Lower lobe of right lung (tissue), 2 donors: ENCODE measurements around the gene PLEKHG3. TPM values are rescaled to one million over a fixed set of nuclear protein-coding genes. Genes with fewer than 3 reads are reported as not detected.

Experiments
- ATAC-seq, 2 donors: fragments of 200-7000 bp; cut with Tn5 transposase; one replicate each; pipeline ENCODE4 v1.9.1; 2020 to 2022; ENCODE audit warnings: mild to moderate bottlenecking in 2 of 2, moderate library complexity in 2 of 2
- DNase-seq: peaks from one replicate; pipeline ENCODE4 v3.0.0-alpha.2; 2020
- H3K27ac ChIP-seq: fragments of 200-600 bp; one replicate; pipeline ENCODE4 v1.8.0; 2022
- H3K27me3 ChIP-seq: fragments of 200-600 bp; one replicate; pipeline ENCODE4 v1.8.0; 2022; ENCODE audit warnings: low read depth
- H3K36me3 ChIP-seq: fragments of 200-600 bp; one replicate; pipeline ENCODE4 v1.8.0; 2022; ENCODE audit warnings: mild to moderate bottlenecking
- H3K4me1 ChIP-seq: fragments of 200-600 bp; one replicate; pipeline ENCODE4 v1.8.0; 2022
- H3K4me3 ChIP-seq: fragments of 200-600 bp; one replicate; pipeline ENCODE4 v1.8.0; 2022; ENCODE audit warnings: mild to moderate bottlenecking
- H3K9me3 ChIP-seq: fragments of 200-600 bp; one replicate; pipeline ENCODE4 v1.8.0; 2022
- intact Hi-C: fragments of 100-400 bp; cut with DNase I; formaldehyde crosslinking; loops from one replicate; pipeline ENCODE4 v1.11.0; 2022
- total RNA-seq: library from RNA; stranded (reverse); fragmentation: NEBNext Ultra II Directional; extraction: Animal tissue kit (Norgen Biotek cat#: 25700); gene quantifications from one replicate; pipeline ENCODE4 v1.2.1, GENCODE V29; 2021
- TF ChIP-seq, protein P1 (sequence below): fragments of 200-600 bp; IDR thresholded peaks from one replicate; pipeline ENCODE4 v1.8.0; 2022; ENCODE audit warnings: antibody characterized with exemption, mild to moderate bottlenecking
- donor health status: DM: no; HTN: yes; CAD: no; lungs with severe emphysema.

PLEKHG3 gene
- total RNA-seq, 1 donor from 2014 or later, result 33.1 TPM

DNA sequence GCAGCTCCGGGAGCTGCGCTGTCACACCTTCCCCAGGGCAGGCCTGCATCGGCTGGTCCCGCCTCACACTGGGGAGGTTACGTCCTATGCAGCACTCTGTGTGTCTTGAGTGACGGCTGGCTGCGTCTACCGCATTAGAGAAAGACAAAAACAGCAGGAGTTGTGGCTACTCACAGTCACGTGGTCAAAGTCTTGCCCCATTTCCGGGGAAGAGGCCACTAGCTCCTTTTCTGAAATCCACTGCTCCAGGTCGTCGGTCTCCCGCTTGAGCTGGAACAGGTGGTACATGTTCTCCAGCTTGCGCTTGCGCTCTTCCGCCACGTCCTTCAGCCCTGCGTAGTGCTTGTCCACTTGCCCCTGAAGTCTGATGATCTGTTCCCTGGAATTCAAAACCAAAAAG, 68.8 kb downstream of the PLEKHG3 start:
- Histone ChIP-seq H3K27ac (no peak overlapping the region), H3K4me3 (no peak overlapping the region), H3K9me3 (no peaks in the 10 kb centered on the region), H3K4me1 (no peaks in the 10 kb centered on the region), H3K27me3 (no peaks in the 10 kb centered on the region), H3K36me3 (no peaks in the 10 kb centered on the region)
- TF ChIP-seq, protein P1, sequence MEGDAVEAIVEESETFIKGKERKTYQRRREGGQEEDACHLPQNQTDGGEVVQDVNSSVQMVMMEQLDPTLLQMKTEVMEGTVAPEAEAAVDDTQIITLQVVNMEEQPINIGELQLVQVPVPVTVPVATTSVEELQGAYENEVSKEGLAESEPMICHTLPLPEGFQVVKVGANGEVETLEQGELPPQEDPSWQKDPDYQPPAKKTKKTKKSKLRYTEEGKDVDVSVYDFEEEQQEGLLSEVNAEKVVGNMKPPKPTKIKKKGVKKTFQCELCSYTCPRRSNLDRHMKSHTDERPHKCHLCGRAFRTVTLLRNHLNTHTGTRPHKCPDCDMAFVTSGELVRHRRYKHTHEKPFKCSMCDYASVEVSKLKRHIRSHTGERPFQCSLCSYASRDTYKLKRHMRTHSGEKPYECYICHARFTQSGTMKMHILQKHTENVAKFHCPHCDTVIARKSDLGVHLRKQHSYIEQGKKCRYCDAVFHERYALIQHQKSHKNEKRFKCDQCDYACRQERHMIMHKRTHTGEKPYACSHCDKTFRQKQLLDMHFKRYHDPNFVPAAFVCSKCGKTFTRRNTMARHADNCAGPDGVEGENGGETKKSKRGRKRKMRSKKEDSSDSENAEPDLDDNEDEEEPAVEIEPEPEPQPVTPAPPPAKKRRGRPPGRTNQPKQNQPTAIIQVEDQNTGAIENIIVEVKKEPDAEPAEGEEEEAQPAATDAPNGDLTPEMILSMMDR, result no peak
- DNase-seq (no peak), ATAC-seq (no peak)
- intact Hi-C loops, result no loop called here

DNA sequence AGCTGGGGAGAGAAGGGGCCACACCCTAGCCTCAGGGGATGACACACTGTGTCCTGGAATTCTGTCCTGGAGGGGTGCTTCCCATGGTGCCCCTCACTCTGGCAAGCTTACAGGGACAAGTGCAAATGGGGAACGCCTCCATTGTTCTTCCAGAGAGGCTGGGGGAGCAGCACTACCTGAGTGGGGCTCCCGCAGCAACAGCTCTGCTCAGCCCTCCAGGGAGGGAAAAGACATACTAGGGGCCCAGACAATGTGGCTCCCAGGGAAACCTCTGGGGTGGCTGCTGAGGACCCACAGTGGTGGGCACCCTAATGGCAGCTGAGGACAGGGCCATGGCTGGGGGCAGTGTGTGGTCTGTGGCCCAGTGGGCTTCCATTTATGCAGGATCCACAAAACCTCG, 69.4 kb downstream of the PLEKHG3 start:
- Histone ChIP-seq H3K4me3 (no peak overlapping the region), H3K27ac (no peak overlapping the region), H3K36me3 (no peaks in the 10 kb centered on the region), H3K4me1 (no peaks in the 10 kb centered on the region), H3K27me3 (no peaks in the 10 kb centered on the region), H3K9me3 (no peaks in the 10 kb centered on the region)
- TF ChIP-seq, protein P1, result no peak
- ATAC-seq (no peak), DNase-seq (no peak)
- intact Hi-C loops, result no loop called here

DNA sequence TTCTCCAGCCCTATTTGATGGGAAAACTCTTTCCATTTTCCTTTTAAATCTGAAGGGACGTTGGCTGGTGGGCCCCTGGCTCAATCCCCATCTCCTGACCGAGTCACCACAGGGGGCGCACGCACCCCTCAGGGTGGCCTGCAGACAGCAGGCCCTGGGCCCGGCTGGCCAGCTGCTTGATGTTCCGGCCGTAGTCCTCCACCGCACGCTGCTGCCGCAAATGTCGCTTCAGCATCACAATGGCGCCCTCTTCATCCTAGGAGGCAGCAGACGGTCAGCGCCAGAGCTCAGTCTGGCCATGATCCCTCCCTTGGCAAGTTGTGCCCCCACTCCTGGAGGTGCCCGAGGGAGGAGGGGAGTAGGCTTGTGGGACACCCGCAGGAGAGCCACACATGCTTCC, 70.0 kb downstream of the PLEKHG3 start:
- H3K4me3 ChIP-seq, result no peak overlapping the region
- TF ChIP-seq, protein P1, result no peak
- intact Hi-C loops, result no loop called here
- no peak overlapping the region for H3K27ac ChIP-seq
- no peaks in the 10 kb centered on the region for H3K36me3 ChIP-seq
- no peak for DNase-seq
- H3K27me3 ChIP-seq, result no peaks in the 10 kb centered on the region
- ATAC-seq, result no peak
- no peaks in the 10 kb centered on the region for H3K9me3 ChIP-seq
- no peaks in the 10 kb centered on the region for H3K4me1 ChIP-seq

GRCh38 chr14:64775081-64775777, 71.0 kb downstream of the PLEKHG3 start:
- Histone ChIP-seq H3K27me3 (no peaks in the 10 kb centered on the region), H3K9me3 (no peaks in the 10 kb centered on the region), H3K27ac (no peak overlapping the region), H3K4me1 (no peaks in the 10 kb centered on the region), H3K36me3 (no peaks in the 10 kb centered on the region), H3K4me3 (no peak overlapping the region)
- TF ChIP-seq, protein P1, result no peak
- no peak for DNase-seq
- ATAC-seq, result no peak
- intact Hi-C loops, result no loop called here

- intact Hi-C loops, result no loop called here
- Histone ChIP-seq H3K27me3 (no peaks in the 10 kb centered on the region), H3K27ac (no peak overlapping the region), H3K4me3 (no peak overlapping the region), H3K4me1 (no peaks in the 10 kb centered on the region), H3K9me3 (no peaks in the 10 kb centered on the region), H3K36me3 (no peaks in the 10 kb centered on the region)
- DNase-seq (no peak), ATAC-seq (no peak)
- TF ChIP-seq, protein P1, result no peak
These were observed 73.2 kb downstream of the PLEKHG3 start for GRCh38 chr14:64777461-64777860.
